ENCODE data around the gene CDK14.
"Not testable (repeated sequence)": the region's sequence is repeated elsewhere in the genome, so short reads cannot be mapped to it uniquely, and the experiment has no call there.

Gene CDK14

GRCh38 chr7:90892213-90892612 lies 296.1 kb downstream of the CDK14 start:
- no peak for DNase-seq

DNA sequence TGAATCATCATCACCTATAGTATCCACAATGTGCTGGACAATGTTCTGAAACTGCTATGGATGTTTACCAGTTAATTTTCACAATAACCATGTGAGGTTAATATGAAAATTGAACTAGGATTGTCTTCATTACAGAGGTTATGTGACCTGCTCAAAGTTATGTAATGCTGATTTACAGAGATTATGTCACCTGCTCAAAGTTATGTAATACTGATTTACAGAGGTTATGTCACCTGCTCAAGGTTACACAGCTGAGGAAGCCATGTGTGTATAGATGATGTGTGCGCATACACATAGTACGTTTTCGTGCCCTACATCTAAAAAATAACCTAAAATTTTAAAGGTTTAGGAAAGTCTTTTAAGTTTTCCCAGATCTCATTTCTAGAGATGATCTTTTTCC lies 298.0 kb downstream of the CDK14 start:
- DNase-seq, result no peak

DNA sequence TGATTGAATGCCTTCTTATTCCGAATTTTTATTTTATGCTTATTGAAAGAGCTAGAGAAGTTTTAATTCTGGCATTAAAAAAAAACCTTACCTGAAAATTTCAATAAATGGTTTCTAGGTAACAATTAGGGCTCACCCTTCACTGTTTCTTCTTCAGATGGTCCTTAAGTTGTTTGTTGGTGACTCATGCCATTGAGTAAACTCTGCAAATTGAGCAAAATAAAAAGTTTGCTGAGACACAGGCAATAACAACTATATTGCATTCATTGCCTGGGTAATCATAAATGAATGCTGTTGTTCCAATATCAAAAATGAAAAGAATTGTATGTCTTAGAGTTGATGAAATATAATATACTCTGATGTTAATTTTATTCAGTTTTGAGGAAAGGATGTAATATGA lies 300.3 kb downstream of the CDK14 start:
- DNase-seq, result no peak

DNA sequence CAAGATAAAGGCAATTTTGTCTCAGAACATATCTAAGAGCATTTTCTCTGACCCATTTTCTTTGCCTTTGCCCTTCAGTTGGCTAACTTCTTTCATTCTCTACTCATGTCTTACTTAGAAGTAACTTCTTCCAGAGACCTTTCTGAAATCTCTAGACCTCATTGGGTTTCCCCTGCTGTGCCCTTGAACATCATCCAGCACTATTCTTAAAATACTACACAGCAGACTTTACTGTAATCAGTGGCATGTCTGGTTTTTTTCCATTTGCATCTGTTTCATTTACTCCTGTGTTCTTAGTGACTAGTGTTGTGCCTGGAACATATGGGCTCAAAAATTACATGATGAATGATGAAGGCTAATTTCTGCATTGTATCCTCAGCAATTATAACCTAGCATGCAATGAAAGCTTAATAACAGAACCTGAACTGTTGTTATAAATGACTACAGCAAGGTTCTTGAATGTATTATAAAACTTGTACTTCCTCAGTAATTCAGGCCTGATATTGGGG lies 301.9 kb downstream of the CDK14 start:
- DNase-seq, result no peak

GRCh38 chr7:90900628-90901356 lies 304.7 kb downstream of the CDK14 start:
- no peak for DNase-seq

DNA sequence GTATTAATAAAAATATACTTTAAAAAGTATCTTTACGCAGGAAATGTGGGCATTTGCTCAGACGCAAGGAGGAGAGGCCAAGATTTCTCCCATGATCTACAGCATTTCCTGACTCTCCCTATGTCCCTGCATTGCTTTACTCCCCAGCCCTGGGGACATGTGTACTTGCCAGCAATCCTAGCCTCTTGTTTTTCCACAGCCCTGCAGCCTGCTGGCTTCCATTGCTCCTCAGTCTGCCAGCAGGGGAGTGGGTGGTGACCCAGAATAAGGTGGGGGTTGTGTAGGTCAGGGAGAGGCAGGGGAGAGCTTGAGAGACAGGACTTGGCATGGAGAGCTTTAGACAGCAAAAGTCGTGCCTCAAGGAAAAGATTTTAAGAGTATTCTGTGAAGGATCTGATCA lies 307.7 kb downstream of the CDK14 start:
- DNase-seq, result no peak

- no peak for DNase-seq
Observed at GRCh38 chr7:90910136-90910535, 314.0 kb downstream of the CDK14 start.

- DNase-seq, result no peak
Observed at GRCh38 chr7:90916319-90916718, 320.2 kb downstream of the CDK14 start.

GRCh38 chr7:90917539-90917938 lies 321.4 kb downstream of the CDK14 start:
- DNase-seq, result no peak

DNA sequence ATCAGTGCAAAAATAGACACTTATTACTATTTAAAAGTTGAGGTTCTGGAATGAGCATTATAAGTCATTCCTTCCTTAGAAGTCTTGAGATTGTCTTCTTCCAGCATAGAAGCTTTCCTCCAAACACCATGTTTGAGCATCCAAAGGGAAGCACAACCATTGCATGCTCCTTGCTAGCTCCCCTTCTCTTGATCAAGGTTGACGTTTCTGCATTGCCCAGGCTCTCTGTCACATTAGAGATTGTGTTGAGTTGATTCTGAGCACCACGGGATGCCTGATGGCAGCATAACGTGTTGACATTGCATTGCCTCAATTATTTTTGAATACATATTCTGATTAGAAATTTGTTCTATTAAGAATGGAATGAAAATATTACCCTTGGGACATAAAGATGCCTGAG lies 322.2 kb downstream of the CDK14 start:
- DNase-seq, result no peak

DNA sequence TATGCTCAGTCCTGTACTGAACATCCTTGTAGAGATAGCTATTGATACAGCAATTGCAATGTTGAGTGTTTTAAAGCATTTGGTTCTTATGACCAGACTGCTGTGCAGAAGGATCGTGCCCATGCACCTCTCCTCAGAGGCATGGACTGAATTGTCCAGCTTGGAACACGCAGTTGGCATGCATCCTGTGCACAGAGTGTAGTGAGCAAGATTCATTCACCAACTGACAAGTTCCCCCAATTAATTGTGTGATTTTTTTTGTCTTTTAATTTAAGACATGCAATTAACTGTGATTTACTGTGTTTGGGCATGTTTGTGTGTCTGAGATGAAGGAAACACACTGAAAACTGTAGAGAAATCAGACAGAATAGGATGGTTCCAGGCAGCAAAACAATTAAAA lies 323.7 kb downstream of the CDK14 start:
- peak in 2 of 51 donors; percentile 1 for DNase-seq

GRCh38 chr7:90920336-90920735 lies 324.2 kb downstream of the CDK14 start:
- no peak for DNase-seq

DNA sequence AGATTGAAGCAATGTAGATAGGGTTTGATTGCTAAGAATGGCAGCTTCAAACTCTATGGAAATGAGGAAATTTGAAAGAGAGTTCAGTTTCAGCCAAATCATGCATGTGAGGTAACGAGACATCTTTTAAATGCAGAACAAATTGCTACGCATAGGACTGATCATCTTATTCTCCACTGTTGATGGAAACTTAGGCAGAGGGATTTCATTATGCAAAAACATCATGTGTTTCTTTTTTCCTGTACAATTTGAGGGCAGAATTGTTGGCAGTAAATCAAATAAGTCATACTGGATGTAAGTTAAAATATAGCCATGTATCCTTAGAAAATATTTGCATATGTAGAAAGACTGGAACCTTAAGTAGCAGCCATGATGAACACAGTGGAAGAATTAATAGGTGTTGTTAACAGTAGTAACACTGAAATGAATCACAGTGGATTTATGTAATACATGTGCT lies 327.4 kb downstream of the CDK14 start:
- DNase-seq, result no peak

- not testable (repeated sequence) for DNase-seq
Observed at GRCh38 chr7:90928700-90929424, 332.7 kb downstream of the CDK14 start.

DNA sequence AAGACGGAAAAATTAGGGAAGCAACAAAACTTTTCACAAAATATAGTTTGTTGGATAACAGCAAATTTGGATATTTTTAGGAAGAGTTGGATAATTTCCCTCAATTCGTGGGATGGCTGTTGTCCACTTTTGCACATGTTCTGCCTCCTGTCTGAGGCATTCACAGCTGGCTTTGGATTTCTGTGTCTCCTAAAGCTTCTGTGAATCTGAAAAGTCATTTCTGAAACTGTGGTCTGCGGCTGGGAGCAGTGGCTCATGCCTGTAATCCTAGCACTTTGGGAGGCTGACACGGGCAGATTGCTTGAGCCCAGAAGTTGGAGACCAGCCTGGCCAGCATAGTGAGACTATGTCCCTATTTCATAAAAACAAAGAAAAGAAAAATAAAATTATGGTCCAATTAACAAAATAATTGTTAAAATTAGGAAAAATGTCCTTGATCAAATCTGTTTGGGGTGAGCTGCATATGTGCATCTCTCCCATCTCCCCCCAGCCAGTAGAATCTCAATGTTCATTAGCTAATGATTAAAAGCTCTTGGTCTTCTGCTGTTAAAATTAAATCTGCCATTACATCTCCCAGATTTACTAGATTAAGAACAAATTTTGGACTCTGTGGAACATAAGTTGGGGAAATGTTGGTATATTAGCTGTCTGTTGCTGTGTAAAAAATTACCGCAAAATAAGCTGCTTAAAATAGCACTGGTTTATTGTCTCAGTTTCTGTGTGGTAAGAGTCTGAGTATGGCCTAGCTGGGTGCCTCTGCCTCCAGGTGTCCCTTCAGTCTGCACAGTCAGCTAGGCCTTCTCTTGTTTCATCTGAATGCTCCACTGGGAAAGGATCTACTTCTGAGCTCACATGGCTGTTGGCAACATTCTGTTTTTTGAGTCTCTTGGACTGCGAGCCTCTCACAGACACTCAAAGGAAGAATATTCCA lies 336.1 kb downstream of the CDK14 start:
- no peak for DNase-seq

DNA sequence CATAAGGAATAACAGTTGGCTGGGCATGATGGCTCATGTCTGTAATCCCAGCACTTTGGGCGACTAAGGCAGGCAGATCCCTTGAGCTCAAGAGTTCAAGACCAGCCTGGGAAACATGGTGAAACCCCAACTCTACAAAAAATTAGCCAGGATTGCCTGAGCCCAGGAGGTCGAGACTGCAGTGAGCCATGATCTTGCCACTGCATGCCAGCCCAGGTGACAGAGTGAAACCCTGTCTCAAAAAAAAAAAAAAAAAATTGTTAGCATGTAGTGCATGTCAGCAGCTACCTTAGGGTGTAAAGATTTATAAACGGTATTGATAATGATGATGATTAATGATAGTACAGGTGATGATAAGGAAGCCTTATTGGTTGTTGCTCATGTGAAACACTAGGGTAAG lies 336.9 kb downstream of the CDK14 start:
- no peak for DNase-seq

DNA sequence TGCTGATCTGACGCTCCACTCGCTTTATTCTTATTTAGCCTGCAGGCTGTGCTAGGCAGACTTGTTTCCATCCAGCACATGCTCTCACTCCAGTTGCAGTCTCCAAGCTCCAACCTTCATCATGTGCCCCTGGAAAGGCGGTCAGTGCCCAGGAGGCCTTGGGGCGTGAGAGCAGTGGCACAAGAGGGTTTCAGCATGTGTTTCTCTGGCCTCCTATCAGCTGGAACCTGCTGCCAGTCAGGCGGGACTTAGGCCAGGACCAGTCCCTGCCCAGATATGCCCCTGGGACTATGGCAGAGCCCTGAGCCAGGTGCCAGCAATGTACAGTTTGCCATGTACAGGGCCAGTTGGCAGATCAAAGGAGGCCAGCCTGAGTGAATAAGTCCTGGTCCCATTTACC lies 337.9 kb downstream of the CDK14 start:
- no peak for DNase-seq

DNA sequence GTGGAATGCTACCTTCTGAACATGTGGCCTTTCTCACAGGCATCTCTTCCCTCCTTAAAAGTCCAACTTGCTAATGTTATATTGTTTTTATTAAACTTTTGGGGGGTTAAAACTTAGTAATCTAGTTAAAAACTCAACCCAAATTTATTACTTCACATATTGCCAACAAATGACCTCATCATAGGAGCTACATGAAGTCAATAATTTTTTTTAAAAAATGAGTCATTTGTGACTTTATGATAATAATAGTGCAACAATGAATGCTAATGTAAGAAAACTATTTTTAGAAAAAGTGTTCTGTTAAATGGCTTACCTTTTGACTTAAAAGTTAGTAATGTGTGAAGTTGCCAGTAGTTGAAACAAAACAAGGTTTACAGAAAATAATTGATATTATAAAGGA lies 342.2 kb downstream of the CDK14 start:
- no peak for DNase-seq

DNA sequence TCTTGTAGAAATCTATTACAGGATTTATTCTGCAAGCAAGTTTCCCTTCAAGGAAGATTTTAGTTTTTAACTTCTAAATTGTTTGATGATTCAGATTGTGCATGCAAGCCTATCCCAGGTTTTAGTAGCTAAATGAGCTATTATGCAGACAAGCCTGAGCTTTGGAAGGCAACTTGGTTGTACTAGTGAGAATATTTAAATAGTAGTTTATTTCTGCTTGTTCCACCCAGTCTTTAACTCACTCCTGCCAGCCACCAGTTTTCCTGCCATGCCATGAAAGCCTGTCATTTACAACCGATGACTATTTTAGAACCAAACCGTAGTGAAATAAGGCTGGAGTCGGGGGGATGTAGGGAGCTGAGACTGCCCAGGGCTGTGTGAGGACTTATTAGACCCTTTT lies 343.5 kb downstream of the CDK14 start:
- no peak for DNase-seq

GRCh38 chr7:90944021-90944420 lies 347.9 kb downstream of the CDK14 start:
- no peak for DNase-seq

DNA sequence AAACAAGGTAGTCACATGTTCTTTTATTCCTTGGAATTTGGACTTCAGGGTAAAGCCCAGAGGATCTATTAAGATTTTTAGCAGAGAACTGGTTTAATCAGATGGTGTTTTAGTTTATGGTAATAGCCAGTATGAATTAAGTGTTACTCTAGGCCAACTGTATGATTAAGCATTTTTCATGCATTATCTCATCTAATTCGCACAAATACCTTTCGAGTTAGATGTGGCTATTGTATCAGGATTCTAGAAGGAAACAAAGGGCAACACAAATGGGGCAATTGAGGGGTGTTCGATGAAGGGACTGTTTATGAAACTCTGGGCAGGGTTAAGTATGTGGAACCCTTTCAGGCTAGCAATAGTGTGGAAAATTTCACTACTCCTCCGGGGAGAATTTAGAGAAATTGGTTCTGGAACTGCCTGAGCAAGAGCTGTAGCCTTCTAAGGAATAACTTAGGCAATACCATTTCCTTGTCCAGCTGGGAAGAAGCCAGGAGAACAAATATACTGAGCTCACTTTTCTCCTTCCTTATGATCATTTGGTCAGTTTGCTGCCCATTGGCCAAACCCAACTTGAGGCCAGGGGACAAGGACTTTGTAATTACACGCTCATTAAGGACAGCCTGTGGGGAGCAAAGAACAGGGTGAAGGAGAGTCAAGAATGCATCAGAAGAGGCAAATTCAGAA lies 349.1 kb downstream of the CDK14 start:
- DNase-seq, result no peak
